Left ventricle myocardium inferior (tissue), 1 donor: ENCODE measurements around the gene LINC00632. TPM values are rescaled to one million over a fixed set of nuclear protein-coding genes. Genes with fewer than 3 reads are reported as not detected.

Experiments
- DNase-seq: peaks from one replicate; pipeline ENCODE4 v3.0.0-alpha.2; 2020
- H3K27ac ChIP-seq: fragments of 200-600 bp; replicated peaks from 2 replicates; pipeline ENCODE4 v1.8.0; 2021
- H3K27me3 ChIP-seq: fragments of 200-600 bp; 2 replicates; pipeline ENCODE4 v1.8.0; 2021; ENCODE audit warnings: low read depth
- H3K36me3 ChIP-seq: fragments of 200-600 bp; 2 replicates; pipeline ENCODE4 v1.8.0; 2021
- H3K4me1 ChIP-seq: fragments of 200-600 bp; 2 replicates; pipeline ENCODE4 v1.8.0; 2021
- H3K4me3 ChIP-seq: fragments of 200-600 bp; 2 replicates; pipeline ENCODE4 v1.8.0; 2021; ENCODE audit warnings: mild to moderate bottlenecking, moderate library complexity
- H3K9me3 ChIP-seq: fragments of 200-600 bp; replicated peaks from 2 replicates; pipeline ENCODE4 v1.8.0; 2021
- intact Hi-C: fragments of 100-400 bp; cut with micrococcal nuclease; formaldehyde crosslinking; loops from one replicate; pipeline ENCODE4 v1.11.0; 2022
- total RNA-seq: library from RNA; stranded (reverse); fragmentation: NEBNext Ultra II Directional; extraction: Animal tissue kit (Norgen Biotek cat#: 25700); gene quantifications from one replicate; pipeline ENCODE4 v1.2.1, GENCODE V29; 2021
- TF ChIP-seq, protein P1 (sequence below): fragments of 200-600 bp; IDR thresholded peaks from 2 replicates; pipeline ENCODE4 v1.8.0; 2021; ENCODE audit warnings: antibody characterized with exemption, mild to moderate bottlenecking, borderline replicate concordance
- donor health status: DM: no; HTN: yes; CAD: no; lungs with severe emphysema.

Gene LINC00632
- total RNA-seq, 1 donor from 2014 or later, result 123 TPM

DNA sequence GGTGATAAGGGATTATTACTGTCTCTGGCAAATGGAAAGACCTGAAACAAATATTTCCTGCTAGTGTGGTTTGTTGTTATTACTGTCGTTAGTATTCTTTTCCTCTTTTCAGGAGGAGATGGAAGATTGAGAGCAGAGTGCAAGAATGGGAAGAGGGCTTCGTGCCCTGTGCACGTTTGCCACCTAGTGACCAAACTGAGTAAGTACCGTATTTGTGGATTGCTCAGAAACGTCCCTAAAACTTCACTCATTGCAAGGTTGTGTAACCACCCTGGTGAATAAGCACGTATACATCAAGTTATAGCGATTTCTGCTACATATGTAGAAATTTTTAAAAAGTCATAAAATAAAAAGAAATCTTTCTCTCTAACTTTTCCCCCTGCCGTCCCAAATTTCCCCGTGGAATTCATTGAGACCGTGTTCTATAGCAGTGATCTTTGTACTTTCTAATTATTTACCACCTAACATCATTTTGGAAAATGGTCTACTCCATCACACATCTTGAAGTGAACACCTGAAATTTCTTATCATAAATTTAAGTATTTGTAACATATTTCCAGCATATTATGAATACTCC, 24.3 kb downstream of the LINC00632 start:
- peak; percentile 11 for DNase-seq
- H3K4me1 ChIP-seq, result no peaks in the 10 kb centered on the region
- intact Hi-C loops, result no loop called here
- H3K4me3 ChIP-seq, result no peak overlapping the region
- H3K9me3 ChIP-seq, result no peaks in the 10 kb centered on the region
- H3K27me3 ChIP-seq, result no peaks in the 10 kb centered on the region
- H3K36me3 ChIP-seq, result no peaks in the 10 kb centered on the region
- TF ChIP-seq, protein P1, sequence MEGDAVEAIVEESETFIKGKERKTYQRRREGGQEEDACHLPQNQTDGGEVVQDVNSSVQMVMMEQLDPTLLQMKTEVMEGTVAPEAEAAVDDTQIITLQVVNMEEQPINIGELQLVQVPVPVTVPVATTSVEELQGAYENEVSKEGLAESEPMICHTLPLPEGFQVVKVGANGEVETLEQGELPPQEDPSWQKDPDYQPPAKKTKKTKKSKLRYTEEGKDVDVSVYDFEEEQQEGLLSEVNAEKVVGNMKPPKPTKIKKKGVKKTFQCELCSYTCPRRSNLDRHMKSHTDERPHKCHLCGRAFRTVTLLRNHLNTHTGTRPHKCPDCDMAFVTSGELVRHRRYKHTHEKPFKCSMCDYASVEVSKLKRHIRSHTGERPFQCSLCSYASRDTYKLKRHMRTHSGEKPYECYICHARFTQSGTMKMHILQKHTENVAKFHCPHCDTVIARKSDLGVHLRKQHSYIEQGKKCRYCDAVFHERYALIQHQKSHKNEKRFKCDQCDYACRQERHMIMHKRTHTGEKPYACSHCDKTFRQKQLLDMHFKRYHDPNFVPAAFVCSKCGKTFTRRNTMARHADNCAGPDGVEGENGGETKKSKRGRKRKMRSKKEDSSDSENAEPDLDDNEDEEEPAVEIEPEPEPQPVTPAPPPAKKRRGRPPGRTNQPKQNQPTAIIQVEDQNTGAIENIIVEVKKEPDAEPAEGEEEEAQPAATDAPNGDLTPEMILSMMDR, result peak; percentile 71
- no peak overlapping the region for H3K27ac ChIP-seq

DNA sequence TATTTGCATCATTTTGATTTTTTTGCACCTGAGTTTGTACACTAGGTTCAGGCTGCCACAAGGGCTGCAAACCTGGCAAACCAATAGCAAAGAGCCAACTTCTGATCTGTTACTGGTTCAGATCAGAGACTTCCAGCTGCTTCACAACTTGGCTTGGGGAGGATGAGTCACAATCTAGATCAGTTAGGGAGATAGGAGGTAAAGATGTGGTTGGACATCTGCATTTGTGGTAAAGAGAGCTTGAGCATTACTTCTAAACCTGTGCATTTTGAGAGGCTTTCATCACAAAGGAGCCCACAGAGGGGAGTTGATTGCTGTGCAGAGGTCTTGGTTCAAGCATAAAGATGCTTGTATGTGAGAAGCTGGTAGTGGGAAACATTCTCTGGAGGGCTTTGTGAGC, 34.5 kb downstream of the LINC00632 start:
- Histone ChIP-seq H3K9me3 (no peaks in the 10 kb centered on the region), H3K36me3 (no peaks in the 10 kb centered on the region), H3K27ac (no peak overlapping the region), H3K4me1 (no peaks in the 10 kb centered on the region), H3K4me3 (no peak overlapping the region), H3K27me3 (no peaks in the 10 kb centered on the region)
- TF ChIP-seq, protein P1, result no peak
- intact Hi-C loops, result no loop called here
- no peak for DNase-seq

DNA sequence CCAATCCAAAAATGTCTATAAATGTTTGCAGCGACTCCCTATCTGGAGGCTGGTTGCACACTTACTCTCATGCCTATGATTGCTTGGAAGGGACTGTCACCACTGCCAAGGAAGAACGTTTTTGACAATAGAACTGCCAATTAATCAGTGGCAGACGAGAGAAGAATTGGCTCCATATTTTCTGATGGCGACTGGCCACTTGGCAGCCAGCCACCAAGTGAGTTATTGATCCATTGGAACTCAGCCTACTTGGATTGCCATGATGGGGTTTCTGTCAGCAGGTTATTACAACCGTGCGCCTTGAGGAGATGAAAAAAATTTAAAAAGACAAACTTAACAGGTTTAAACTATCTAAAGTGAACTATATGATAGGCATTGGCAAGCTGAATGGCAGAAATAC, 47.4 kb downstream of the LINC00632 start:
- Histone ChIP-seq H3K4me1 (no peaks in the 10 kb centered on the region), H3K4me3 (no peak overlapping the region), H3K27me3 (no peaks in the 10 kb centered on the region), H3K36me3 (no peaks in the 10 kb centered on the region), H3K27ac (no peak overlapping the region), H3K9me3 (no peaks in the 10 kb centered on the region)
- DNase-seq, result no peak
- TF ChIP-seq, protein P1, result no peak
- intact Hi-C loops, result no loop called here

DNA sequence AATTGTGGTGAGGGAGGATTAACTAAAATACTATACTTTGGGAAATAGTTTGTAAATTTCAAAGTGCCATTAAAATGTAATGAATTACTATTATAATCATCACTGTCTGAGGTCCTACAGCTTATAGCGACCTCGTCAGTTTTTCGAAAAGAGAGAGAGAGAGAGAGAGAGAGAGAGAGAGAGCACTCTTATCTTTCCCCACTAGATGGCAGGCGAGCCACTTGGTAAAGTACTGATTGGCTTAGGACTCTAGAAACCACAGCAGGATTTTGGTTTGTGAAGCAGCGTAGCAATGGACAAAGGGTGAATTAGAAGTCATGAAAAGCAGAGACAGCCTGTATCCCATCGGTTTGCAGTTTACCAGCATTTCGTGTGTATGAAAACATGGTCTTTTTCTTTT, 52.5 kb downstream of the LINC00632 start:
- Histone ChIP-seq H3K36me3 (no peaks in the 10 kb centered on the region), H3K27ac (no peak overlapping the region), H3K4me1 (no peaks in the 10 kb centered on the region), H3K4me3 (no peak overlapping the region), H3K27me3 (peaks cover 16% of the 10 kb centered on the region), H3K9me3 (no peaks in the 10 kb centered on the region)
- intact Hi-C loops, result no loop called here
- DNase-seq, result no peak
- TF ChIP-seq, protein P1, result peak; percentile 69

DNA sequence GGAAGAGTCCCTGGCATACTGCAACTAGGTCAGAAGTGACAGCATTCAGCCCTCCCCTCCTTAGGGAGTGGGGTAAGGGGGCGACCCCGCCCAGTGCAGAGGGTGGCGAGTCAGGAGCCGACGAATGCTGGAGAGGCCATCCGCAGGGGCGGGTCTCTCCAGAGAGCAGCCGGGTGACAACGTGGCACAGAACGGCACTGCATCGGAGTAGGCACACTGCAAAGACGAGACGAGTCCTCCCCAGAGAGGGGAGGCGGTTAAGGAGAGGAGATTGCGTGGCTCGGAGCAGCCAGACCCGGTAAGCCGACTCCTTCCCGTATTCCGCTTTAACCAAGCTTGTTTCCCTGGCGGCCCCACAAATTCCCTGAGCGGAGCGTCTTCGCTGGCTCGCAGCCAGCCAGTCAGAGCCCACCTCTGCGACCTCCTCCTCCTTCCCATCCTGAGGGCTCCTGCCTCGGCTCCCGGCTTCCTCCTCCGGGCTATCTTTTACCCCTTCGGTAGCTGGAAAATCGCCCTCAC, 54.9 kb downstream of the LINC00632 start:
- Histone ChIP-seq H3K4me3 (peak overlapping the region; percentile 59), H3K27me3 (peaks cover 16% of the 10 kb centered on the region), H3K27ac (peak overlapping the region; percentile 19), H3K4me1 (no peaks in the 10 kb centered on the region), H3K9me3 (no peaks in the 10 kb centered on the region), H3K36me3 (no peaks in the 10 kb centered on the region)
- DNase-seq, result no peak
- intact Hi-C loops, result no loop called here
- TF ChIP-seq, protein P1, result no peak
